Calu3 (cell line): ENCODE results near the gene SLC9A1. TPM values are rescaled to one million over a fixed set of nuclear protein-coding genes. Genes with fewer than 3 reads are reported as not detected.

Experiments used
- BruUV-seq: library from RNA; stranded (reverse); fragments of 400-500 nt; replicated peaks from 2 replicates; lab custom pipeline; 2021; lab: Mats Ljungman, UMichigan
- CTCF ChIA-PET: fragments of 300-600 bp; sonication (Branson Sonifier 250); formaldehyde crosslinking; loops from one replicate; lab custom pipeline; 2022; ENCODE audit warnings: antibody characterized with exemption; lab: Charles Lee
- DNase-seq: peaks from one replicate; pipeline ENCODE4 v3.0.0; 2022
- H3K27ac Mint-ChIP-seq: one replicate; pipeline ENCODE4 v1.8.0; 2022; ENCODE audit warnings: mixed read lengths; ENCODE audit not compliant: unreplicated experiment
- H3K27me3 Mint-ChIP-seq: one replicate; pipeline ENCODE4 v1.8.0; 2022; ENCODE audit warnings: mixed read lengths; ENCODE audit not compliant: unreplicated experiment
- H3K36me3 Mint-ChIP-seq: one replicate; pipeline ENCODE4 v1.8.0; 2022; ENCODE audit warnings: mild to moderate bottlenecking, moderate library complexity, mixed read lengths; ENCODE audit not compliant: insufficient read depth, unreplicated experiment
- H3K4me1 Mint-ChIP-seq: one replicate; pipeline ENCODE4 v1.8.0; 2022; ENCODE audit warnings: mild to moderate bottlenecking, low read depth, mixed read lengths; ENCODE audit not compliant: unreplicated experiment
- H3K4me3 Mint-ChIP-seq: one replicate; pipeline ENCODE4 v1.8.0; 2022; ENCODE audit warnings: mild to moderate bottlenecking, low read depth, moderate library complexity, mixed read lengths; ENCODE audit not compliant: unreplicated experiment
- H3K9me3 Mint-ChIP-seq: one replicate; pipeline ENCODE4 v1.8.0; 2022; ENCODE audit warnings: low read depth, mixed read lengths; ENCODE audit not compliant: unreplicated experiment
- intact Hi-C: fragments of 100-400 bp; cut with micrococcal nuclease; formaldehyde crosslinking; loops from one replicate; pipeline ENCODE4 v1.10.0; 2022; ENCODE audit not compliant: unreplicated experiment
- total RNA-seq: library from RNA; stranded (reverse); gene quantifications from 2 replicates; pipeline ENCODE4 v1.2.3, GENCODE V29; 2022
- TF ChIP-seq, protein P1 (sequence below): fragments of 200-600 bp; IDR thresholded peaks from one replicate; pipeline ENCODE4 v1.8.0; 2022; ENCODE audit warnings: antibody characterized with exemption; ENCODE audit not compliant: unreplicated experiment

The SLC9A1 gene
- total RNA-seq, 1 experiment from 2014 or later: 17.4 TPM

- H3K27me3 Mint-ChIP-seq: no peaks in the 10 kb centered on the region
- DNase-seq: peak; percentile 70
- TF ChIP-seq, protein P1, sequence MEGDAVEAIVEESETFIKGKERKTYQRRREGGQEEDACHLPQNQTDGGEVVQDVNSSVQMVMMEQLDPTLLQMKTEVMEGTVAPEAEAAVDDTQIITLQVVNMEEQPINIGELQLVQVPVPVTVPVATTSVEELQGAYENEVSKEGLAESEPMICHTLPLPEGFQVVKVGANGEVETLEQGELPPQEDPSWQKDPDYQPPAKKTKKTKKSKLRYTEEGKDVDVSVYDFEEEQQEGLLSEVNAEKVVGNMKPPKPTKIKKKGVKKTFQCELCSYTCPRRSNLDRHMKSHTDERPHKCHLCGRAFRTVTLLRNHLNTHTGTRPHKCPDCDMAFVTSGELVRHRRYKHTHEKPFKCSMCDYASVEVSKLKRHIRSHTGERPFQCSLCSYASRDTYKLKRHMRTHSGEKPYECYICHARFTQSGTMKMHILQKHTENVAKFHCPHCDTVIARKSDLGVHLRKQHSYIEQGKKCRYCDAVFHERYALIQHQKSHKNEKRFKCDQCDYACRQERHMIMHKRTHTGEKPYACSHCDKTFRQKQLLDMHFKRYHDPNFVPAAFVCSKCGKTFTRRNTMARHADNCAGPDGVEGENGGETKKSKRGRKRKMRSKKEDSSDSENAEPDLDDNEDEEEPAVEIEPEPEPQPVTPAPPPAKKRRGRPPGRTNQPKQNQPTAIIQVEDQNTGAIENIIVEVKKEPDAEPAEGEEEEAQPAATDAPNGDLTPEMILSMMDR: no peak
- H3K27ac Mint-ChIP-seq: peak overlapping the region; percentile 74
- no TSS peak for BruUV-seq
- intact Hi-C loops: no loop called here
- CTCF ChIA-PET: interaction anchor here (0.5 to 1.7 kb wide), 5 partner anchors 9 to 34 kb away, joined by 3 to 5 read pairs (median 4); partner anchors contain the start of gene SLC9A1
- H3K9me3 Mint-ChIP-seq: no peaks in the 10 kb centered on the region
- H3K4me3 Mint-ChIP-seq: peak overlapping the region; percentile 52
- H3K36me3 Mint-ChIP-seq: peaks cover 4% of the 10 kb centered on the region
- H3K4me1 Mint-ChIP-seq: peaks cover 44% of the 10 kb centered on the region
These were observed 10.7 kb downstream of the SLC9A1 start for GRCh38 chr1:27144049-27144748.

GRCh38 chr1:27143401-27143800 is 11.5 kb downstream of the SLC9A1 start:
- intact Hi-C loops: no loop called here
- Mint-ChIP-seq H3K4me3 (no peak overlapping the region), H3K9me3 (no peaks in the 10 kb centered on the region), H3K27me3 (no peaks in the 10 kb centered on the region), H3K4me1 (peaks cover 46% of the 10 kb centered on the region), H3K27ac (no peak overlapping the region), H3K36me3 (peaks cover 4% of the 10 kb centered on the region)
- no peak for DNase-seq
- BruUV-seq: no TSS peak
- TF ChIP-seq, protein P1: no peak
- CTCF ChIA-PET: interaction anchor here (0.7 to 1.7 kb wide), 3 partner anchors 10 to 31 kb away, joined by 3 to 5 read pairs (median 3); partner anchors contain the start of gene SLC9A1

DNA sequence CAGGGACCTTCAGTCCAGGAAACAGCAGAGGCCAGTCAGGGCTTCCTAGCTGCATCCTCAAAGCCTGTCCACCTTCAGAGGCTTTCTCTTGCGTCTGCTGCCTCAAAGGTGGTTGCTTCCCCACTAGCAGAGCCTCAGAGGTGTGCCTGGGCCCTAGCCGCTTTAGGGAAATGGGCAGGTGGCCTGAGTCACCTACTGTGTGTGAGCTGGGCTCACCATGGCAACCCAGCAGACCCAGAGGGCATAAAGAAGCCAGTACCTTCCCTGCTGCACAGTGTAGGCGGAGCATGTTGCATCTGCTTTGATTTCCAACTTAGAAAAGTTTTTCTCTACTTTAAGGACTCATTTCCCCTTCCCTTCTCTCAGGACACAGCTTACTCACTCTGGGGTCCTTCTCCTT is 12.5 kb downstream of the SLC9A1 start:
- DNase-seq: peak; percentile 68
- Mint-ChIP-seq H3K4me1 (peaks cover 54% of the 10 kb centered on the region), H3K36me3 (peaks cover 4% of the 10 kb centered on the region), H3K9me3 (no peaks in the 10 kb centered on the region), H3K27me3 (no peaks in the 10 kb centered on the region), H3K27ac (no peak overlapping the region), H3K4me3 (no peak overlapping the region)
- TF ChIP-seq, protein P1: no peak
- CTCF ChIA-PET: interaction anchor here (0.6 kb wide), 2 partner anchors 253 to 486 kb away, joined by 4 to 5 read pairs; no protein-coding TSS in a partner anchor
- no TSS peak for BruUV-seq
- intact Hi-C loops: no loop called here

GRCh38 chr1:27141266-27142003 is 13.5 kb downstream of the SLC9A1 start:
- Mint-ChIP-seq H3K9me3 (no peaks in the 10 kb centered on the region), H3K4me3 (peak overlapping the region; percentile 48), H3K27me3 (no peaks in the 10 kb centered on the region), H3K4me1 (peaks cover 54% of the 10 kb centered on the region), H3K27ac (no peak overlapping the region), H3K36me3 (peaks cover 4% of the 10 kb centered on the region)
- intact Hi-C loops: no loop called here
- CTCF ChIA-PET: interaction anchor here (0.6 kb wide), 1 partner anchor 50 kb away, joined by 5 read pairs; no protein-coding TSS in a partner anchor
- peak; percentile 78 for DNase-seq
- TF ChIP-seq, protein P1: no peak
- BruUV-seq: no TSS peak
